NCI-H1092 (cell line): ENCODE measurements around the gene STX18.
"Not testable (repeated sequence)": the region's sequence is repeated elsewhere in the genome, so short reads cannot be mapped to it uniquely, and the experiment has no call there.

Experiments
- DNase-seq: peaks from one replicate; lab custom pipeline; 2025; lab: John Stamatoyannopoulos, UW

The STX18 gene

GRCh38 chr4:4507923-4508322 lies 33.9 kb downstream of the STX18 start:
- no peak for DNase-seq

- DNase-seq, result no peak
Measured at GRCh38 chr4:4507403-4507802, 34.4 kb downstream of the STX18 start.

- no peak for DNase-seq
Measured at GRCh38 chr4:4506961-4507360, 34.9 kb downstream of the STX18 start.

GRCh38 chr4:4505211-4505610 lies 36.6 kb downstream of the STX18 start:
- DNase-seq, result not testable (repeated sequence)

- DNase-seq, result no peak
Measured at GRCh38 chr4:4504783-4505182, 37.1 kb downstream of the STX18 start.

GRCh38 chr4:4502694-4503311 lies 39.0 kb downstream of the STX18 start:
- no peak for DNase-seq

- no peak for DNase-seq
Measured at GRCh38 chr4:4501679-4502078, 40.2 kb downstream of the STX18 start.

- no peak for DNase-seq
Measured at GRCh38 chr4:4499438-4500123, 42.3 kb downstream of the STX18 start.

- no peak for DNase-seq
Measured at GRCh38 chr4:4496592-4497372, 45.1 kb downstream of the STX18 start.

GRCh38 chr4:4494882-4495281 lies 47.0 kb downstream of the STX18 start:
- DNase-seq, result no peak

GRCh38 chr4:4492161-4492847 lies 49.5 kb downstream of the STX18 start:
- no peak for DNase-seq

GRCh38 chr4:4491396-4491893 lies 50.4 kb downstream of the STX18 start:
- no peak for DNase-seq

GRCh38 chr4:4490816-4491215 lies 51.0 kb downstream of the STX18 start:
- DNase-seq, result no peak

GRCh38 chr4:4490041-4490440 lies 51.8 kb downstream of the STX18 start:
- DNase-seq, result no peak

- peak; percentile 37 for DNase-seq
Measured at GRCh38 chr4:4488405-4489404, 53.1 kb downstream of the STX18 start.

GRCh38 chr4:4486969-4487368 lies 54.9 kb downstream of the STX18 start:
- no peak for DNase-seq

- no peak for DNase-seq
Measured at GRCh38 chr4:4485806-4486205, 56.0 kb downstream of the STX18 start.

GRCh38 chr4:4481399-4481994 lies 60.4 kb downstream of the STX18 start:
- DNase-seq, result no peak

GRCh38 chr4:4480685-4481398 lies 61.0 kb downstream of the STX18 start:
- DNase-seq, result no peak

GRCh38 chr4:4480205-4480604 lies 61.6 kb downstream of the STX18 start:
- DNase-seq, result no peak
